HG02870 (cell line): ENCODE results near the gene KRTAP20-1.

Experiments
- ATAC-seq: cut with Tn5 transposase; IDR thresholded peaks from one replicate; pipeline ENCODE4 v1.9.1; 2021; ENCODE audit warnings: mild to moderate bottlenecking, moderate library complexity; ENCODE audit not compliant: unreplicated experiment

KRTAP20-1 gene, protein sequence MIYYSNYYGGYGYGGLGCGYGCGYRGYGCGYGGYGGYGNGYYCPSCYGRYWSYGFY

DNA sequence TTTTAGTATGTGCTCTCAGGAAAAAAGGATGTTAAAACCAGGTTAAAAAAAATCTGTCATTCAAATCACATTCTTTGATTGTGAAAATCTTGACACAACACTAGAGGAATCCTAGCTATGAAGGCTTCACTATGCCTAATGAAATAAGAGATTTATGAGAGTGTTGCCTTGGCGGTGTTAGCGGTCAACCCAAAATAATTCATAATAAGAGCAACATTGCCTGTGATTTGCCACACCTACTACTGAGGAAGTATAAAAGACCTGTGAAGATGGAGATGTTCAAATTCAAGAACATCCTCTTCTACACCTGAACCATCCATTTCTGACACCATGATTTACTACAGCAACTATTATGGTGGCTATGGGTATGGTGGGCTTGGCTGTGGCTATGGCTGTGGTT is at the start of gene KRTAP20-1:
Gene KRTAP20-1, plus strand, starts transcription at position 301 of the 400 bp plus-strand sequence. Its CDS starts 30 bp downstream, at position 331.
- ATAC-seq = no peak

DNA sequence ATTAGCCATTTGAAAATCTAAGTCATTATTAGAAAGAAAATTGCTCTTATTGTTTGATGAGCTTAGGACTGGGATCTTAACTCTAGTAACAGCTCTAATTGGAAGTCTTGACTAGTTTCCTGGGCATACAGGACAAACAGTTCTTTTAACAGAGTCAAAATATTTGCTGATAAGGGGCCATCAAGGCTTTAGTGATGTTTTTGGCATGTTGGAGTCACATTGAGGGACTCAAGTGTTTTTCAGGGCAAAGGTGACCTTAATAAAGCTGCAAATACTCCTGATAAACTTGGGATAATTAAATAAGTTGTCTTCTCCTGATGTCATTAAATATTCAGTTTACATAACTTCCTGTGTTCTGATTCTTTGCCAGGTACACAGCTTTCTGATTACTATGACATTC is 48.6 kb upstream of the KRTAP20-1 start:
- ATAC-seq = no peak

DNA sequence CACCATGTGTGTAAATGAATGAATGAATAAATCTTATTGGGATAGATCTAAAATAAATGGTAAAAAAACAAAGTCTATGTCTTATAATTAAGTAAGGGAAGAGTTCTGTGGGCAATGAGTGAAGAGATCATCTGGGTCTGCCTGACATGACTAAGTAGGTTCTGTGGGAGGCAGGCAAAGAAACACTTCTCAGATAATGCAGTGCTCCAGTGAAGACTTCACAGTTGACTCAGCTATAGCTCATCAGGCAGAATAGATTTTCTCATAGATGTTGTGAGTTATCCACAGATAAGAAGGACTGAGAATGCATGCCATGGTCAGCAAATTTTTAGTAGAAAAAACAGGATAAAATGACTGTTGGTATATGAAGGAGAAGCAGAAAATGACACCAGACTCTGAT is 38.5 kb upstream of the KRTAP20-1 start:
- no peak for ATAC-seq

DNA sequence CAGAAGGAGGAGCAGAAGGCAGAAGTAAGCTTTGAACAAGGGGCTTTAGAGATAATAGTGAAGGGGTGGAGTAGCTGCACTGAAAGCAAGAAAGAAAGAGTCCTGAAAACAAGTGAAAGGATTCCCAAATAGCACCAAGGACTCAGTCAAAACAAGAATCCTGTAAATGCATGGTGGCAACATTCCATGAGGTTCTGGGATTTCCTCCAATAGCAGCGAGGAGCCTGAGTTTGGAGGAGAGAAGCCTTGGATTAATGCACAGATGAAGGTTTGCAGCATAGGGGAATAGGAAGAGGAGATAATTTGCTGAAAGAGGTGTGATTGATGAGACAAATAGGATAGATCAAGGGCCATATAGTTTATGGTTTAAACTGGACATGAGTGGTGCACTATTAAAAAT is 36.9 kb upstream of the KRTAP20-1 start:
- ATAC-seq = no peak

DNA sequence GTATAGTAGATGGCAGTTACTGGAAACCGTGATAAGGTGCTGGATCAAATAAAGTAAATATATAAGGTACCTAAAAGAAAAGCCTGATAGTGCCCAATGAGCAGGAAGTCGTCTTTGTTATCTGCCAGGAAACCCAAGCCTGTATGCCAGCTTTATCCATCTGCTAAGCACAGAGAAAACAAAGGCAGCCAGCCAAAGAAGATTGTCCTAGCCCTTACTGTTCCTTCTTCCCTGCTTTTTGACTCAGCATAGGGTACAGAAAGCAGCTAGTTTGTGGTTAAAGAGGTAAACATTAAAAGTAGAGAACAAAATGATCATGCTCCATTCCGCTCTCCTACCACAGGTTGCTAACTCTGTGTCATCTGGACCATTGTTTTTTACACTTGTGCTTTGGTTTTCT is 36.1 kb upstream of the KRTAP20-1 start:
- ATAC-seq = no peak

DNA sequence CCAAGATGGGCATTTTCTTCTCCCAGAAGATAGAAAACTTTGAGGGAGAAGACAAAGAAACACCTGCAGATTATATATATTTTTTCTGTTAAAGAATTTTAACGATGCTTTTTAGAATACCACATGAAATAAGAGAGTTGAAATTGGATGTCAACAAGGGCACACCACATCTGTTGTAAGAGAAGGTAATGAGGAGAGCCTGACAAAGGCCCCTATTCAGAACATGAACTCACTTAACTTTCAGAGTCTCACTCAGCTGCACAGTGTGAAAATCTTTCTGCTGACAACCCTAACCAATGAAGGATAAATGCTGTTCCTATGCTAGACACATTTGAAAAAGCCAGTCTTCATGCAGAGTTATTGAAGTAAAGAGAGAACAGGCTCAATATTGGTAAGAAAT is 33.4 kb upstream of the KRTAP20-1 start:
- ATAC-seq = no peak

DNA sequence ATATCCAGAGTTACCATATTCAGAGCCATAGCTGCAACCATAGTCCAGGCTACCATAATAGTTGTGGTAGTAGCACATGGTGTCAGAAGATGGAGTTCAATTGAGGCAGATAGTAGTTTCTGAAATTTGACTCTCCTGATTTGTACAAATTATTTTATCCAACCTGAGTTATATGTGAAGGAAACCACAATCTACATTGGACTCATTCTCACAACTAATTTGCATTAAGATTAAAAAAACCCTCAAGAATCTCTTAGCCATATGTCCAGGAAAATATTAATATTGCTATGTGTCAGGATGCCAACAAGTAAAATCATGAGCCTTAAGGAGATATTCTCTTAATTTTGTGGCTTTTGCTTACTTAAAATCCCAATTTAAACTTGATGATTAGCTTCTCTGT is 25.9 kb upstream of the KRTAP20-1 start, which contains the start of gene KRTAP22-2:
Gene KRTAP22-2, minus strand, starts transcription at position 101 of the 400 bp plus-strand sequence.
- ATAC-seq = no peak

DNA sequence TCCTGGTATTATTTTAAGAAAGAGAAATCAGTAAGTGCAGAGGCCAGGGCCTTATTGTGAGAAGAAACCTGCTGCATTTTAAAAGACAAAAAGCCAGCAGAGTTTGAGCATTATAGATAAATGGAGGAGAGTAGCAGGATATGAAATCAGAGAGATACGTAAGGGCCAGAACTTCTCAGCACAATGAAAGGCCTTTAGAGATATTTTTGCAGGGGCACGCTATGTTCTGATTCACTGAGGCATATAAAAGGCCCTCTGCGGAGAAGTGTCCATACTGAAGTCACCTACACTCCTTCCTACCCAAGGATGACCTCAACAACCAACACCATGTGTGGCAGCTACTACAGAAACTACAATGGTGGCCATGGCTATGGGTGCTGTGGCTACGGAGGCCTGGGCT is 24.1 kb upstream of the KRTAP20-1 start, which contains the start of gene KRTAP6-3:
Gene KRTAP6-3, plus strand, starts transcription at position 301 of the 400 bp plus-strand sequence. Its CDS starts 6 bp downstream, at position 307.
- ATAC-seq = no peak

DNA sequence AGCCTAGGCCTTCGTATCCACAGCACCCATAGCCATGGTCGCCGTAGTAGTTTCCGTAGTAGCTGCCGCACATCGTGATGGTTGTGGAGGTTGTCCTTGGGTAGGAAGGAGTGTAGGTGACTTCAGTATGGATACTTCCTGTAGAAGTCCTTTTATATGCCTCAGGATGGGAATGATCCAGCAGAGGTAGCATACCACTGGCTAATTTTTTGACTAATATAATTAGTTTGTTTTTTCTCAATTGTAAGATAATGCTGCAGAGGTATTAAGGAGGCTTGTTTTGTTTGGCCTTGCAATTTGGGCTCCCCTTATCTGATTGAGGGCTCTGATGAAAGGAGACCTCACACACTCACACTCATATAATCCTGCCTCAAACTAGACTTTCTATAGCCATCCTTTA is 17.4 kb upstream of the KRTAP20-1 start, which contains the start of gene KRTAP6-2:
Gene KRTAP6-2, minus strand, starts transcription at position 101 of the 400 bp plus-strand sequence. Its CDS starts 28 bp downstream, at position 73.
- ATAC-seq = no peak

DNA sequence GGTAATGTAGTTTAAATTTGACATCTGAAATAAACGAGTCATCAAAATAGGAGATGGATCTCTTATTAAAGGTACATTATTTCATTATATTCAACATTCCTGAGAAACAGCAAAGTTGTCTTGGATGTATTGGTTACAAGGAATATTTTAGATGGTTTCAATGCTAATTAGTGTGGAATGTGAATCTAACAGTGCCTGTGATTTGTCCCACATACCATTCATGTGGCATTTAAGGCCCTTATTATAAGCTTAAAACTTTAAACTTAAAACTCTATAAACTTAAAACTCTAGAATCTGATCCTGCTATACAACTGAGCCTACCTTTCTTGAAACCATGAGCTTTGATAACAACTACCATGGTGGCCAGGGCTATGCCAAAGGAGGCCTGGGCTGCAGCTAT is 15.4 kb upstream of the KRTAP20-1 start, which contains the start of gene KRTAP22-1:
Gene KRTAP22-1, plus strand, starts transcription at position 301 of the 400 bp plus-strand sequence.
- no peak for ATAC-seq

DNA sequence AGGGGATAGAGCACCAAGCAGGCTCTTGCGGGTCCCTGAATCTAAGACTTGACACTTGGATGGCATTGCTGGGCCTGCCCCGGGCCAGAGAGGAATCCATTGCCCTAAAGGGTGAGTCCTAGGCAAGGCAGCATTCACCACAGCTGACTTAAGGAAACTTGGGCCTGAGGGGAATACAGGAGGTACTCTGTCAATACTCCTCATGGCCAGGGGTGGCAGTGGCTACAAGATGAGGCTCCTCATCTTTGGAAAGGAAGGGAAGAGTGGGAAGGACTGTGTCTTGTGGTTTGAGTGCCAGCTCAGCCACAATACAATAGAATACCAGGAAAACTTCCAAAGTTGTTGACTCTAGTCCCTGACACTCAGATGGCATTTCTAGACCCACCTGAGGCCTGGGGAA is 10.3 kb upstream of the KRTAP20-1 start:
- no peak for ATAC-seq

DNA sequence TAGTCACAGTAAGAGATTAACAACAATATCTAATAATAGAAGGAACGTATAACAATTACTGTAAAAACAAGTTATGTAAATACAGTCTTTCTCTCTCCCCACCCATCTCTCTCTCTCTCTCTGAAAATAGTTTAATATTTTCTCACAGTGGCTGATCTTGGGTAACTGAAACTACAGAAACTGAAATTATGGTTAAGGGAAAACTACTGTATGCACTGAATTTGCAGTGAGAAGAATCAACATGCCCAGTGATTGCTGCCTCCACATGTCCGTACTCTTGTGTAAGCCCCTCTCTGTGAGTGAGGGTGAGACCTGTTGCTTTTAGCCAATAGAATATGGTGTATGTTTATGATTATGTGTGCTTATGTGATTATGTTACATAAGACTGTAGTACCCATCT is 4.1 kb upstream of the KRTAP20-1 start:
- no peak for ATAC-seq

DNA sequence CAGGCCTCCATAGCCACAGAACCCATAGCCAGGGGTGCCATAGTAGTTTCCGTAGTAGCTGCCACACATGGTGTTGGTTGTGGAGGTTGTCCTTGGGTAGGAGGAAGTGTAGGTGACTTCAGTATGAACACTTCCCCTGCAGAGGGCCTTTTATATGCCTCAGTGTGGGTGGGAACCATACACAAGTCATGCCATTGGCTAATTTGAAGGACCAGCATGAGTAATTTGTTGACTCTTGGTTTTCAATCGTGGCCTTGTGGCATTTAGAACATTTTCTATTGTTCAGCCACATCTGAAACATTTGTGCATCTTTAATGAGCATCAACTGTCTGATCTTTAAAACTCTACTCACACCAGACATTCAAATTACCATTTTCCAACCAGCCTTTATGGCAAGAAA is 2.4 kb upstream of the KRTAP20-1 start, which contains the start of gene KRTAP6-1:
Gene KRTAP6-1, minus strand, starts transcription at position 95 of the 400 bp plus-strand sequence. Its CDS starts 26 bp downstream, at position 69.
- no peak for ATAC-seq

DNA sequence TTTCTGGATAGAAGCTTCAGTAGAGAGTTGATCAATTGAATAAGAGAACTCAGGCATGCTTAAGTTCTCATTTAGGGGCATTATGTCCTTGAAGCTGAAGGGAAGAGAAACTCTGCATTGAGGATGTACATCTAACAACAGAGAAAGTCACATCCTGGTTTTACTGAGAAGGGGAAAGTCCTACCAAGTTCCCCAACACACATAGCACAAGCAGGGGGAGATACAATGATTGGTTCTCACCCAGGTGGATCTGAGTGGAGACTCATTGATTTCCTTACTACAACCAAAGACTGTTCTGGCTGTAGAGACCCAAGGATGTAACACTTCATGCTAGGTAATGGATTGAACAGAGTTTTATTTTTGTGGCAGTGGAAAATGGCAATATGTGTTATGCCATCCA is 1.0 kb upstream of the KRTAP20-1 start:
- ATAC-seq = no peak

DNA sequence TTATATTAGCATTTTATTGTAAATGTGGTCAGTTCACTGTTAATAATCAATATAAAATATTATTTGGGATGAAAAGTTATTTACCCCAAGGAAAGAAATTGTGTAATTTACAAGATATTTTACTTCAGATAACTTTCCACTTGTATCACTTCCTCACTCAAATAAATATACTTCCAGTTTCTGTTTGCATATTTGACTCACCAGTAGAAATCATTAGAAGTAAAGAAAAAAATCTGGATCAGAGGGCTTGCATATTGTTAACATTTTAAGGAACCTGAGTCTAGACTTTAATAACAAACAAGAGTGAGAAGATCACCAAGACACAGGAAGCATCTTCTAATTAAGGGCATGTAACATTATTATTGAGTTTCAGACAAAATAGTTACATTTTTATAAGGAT is 3.9 kb downstream of the KRTAP20-1 start:
- ATAC-seq = no peak

DNA sequence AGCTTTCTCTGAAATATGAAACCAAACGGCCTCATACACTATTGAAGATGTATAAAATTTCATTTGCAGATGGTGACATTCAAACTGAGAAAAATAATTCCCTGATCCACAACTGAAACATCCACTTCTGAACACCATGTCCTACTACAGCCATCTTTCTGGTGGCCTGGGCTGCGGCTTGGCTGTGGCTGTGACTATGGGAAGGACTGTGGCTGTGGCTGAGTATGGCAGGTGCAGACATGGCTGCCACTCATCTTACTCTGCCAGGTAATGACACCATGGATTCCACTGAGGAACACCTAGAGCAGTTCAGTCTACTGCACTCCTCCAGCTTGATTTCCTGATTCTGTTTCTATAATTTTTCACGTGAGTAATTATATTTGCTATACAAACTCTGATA is 4.3 kb downstream of the KRTAP20-1 start, which contains the start of gene KRTAP20-4:
Gene KRTAP20-4, plus strand, starts transcription at position 106 of the 400 bp plus-strand sequence.
- no peak for ATAC-seq

DNA sequence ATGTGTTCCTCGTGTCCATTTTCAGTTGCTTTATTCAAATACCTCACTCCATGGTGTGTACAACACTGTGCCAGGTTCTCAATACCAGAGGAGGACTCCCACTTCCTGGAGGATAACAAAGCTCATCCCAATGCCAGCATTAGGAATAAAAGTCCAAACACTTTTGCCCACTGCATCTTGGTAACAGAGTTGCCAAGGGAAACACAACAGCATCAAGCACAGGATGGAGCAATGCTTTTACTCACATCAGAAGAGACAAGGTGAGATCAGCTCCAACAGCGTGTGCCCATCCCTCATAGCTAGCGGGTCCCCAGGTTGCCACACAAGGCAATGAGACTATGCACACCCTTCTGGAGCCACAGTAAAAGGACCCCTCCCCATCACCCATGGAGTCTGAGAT is 7.1 kb downstream of the KRTAP20-1 start:
- no peak for ATAC-seq

DNA sequence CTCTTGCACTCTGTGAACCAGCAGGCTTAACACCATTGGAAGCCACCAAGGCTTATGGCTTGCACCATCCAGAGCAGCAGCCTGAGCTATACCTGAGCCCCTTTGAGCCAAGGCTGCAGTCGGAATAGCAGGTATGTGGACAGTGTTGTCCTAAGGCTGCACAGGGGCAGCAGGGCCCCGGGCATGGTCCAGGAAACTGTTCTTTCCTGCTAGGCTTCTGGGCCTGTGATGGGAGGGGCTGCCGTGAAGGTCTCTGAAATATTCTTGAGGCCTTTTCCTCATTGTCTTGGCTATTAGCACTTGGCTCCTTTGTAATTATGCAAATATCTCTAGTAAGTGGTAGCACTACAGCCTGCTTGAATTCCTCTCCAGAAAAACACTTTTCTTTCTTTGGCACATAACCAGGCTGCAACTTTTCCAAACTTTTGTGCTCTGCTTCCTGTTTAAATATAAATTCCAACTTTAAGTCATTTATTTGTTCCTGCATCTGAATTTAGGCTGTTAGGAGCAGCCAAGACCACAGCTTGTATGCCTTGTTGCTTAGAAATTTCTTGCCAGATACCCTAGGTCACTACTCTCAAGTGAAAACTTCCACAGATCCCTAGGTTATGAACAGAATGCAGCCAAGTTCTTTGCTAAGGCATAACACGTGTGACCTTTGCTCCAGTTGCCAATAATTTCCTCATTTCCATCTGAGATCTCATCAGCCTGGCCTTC is 9.4 kb downstream of the KRTAP20-1 start:
- ATAC-seq = no peak

DNA sequence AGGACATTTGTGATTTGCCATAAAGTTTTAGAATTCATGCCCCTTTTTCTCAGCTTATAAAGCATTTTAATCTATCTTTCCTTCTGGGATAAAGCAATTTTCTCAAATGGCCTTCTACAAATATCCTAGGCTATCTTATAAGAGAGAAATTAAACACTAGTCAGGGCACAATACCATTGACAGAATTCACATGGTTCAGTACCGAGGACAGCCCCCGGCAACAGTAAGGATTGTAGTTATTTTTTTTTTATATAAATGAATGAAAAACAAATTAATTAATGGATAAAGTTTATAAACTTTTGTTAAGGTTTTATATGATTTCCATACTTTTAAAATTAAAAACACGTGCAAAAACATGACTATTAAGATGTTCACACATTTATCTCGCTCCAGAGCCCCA is 11.9 kb downstream of the KRTAP20-1 start:
- ATAC-seq = no peak

DNA sequence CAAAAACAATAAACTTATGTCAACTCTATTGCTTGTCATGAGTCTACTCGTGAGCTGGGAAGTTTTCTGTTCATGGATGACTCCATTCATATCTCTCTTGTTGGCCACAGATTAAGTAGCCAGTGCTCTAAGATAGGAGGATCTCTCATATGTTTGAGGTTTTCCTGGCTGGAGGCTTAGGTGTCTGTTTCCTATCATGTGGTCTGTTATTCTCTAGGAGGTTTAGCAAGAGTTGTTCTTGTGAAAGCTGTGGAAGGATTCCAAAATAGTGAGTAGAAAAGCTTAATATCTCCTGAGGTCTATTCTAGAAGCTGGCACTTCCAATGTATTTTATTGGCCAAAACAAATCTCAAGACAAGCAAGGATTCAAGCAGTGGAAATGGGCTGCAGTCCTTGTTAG is 13.0 kb downstream of the KRTAP20-1 start:
- ATAC-seq = no peak

DNA sequence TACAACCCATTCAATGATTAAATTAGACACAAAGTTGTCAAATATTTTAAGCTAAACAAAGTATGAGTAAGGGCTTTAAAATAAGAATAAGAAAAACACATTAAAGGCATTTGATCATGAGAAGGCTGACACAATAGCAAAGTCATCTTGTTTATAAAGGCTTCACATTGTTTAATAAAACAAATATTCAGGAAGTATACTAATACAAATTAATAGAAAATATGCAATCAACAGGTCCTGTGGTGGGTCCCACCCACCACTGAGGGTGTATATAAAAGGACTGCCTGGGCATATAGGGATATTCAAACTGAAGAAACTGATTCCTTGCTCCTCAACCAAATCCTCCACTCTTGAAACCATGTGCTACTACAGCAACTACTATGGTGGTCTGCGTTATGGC is 18.7 kb downstream of the KRTAP20-1 start, which contains the start of gene KRTAP20-2:
Gene KRTAP20-2, plus strand, starts transcription at position 301 of the 400 bp plus-strand sequence. Its CDS starts 58 bp downstream, at position 359.
- ATAC-seq = no peak

DNA sequence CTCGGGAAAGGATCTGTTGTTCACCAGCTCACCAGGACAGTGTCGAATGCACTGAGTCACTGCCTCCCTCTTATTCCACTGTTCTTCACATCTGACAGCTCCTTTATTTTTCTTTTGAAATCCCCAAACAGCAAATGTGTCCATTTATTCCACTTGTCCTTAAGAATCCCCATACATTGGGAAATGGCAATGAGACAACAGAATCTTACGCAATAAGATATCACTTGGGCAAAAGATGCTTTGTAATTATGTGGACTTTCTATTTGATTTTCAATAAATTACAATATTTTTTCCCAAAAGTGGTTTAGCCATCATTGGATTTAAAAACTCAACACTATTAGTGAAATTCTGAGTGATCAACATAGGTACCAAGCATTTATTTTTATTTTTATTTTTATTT is 22.5 kb downstream of the KRTAP20-1 start:
- ATAC-seq = no peak
